IMR-90 (cell line): ENCODE results near the gene AUTS2.

Experiments
- BHLHE40 ChIP-seq: fragments of 150-350 bp; IDR thresholded peaks from 2 replicates; pipeline ENCODE4 v1.6.1; 2016; ENCODE audit warnings: mild to moderate bottlenecking, low read depth, low read length
- CTCF ChIP-seq: conservative IDR thresholded peaks from 2 replicates; pipeline ENCODE4 v1.5.1; 2012; ENCODE audit warnings: mild to moderate bottlenecking, low read depth, low read length, improper control_type of control experiment
- MAZ ChIP-seq: IDR thresholded peaks from 2 replicates; pipeline ENCODE4 v1.6.1; 2012; ENCODE audit warnings: low read depth, mild to moderate bottlenecking, low read length, improper control_type of control experiment, moderate library complexity, borderline replicate concordance
- MXI1 ChIP-seq: IDR thresholded peaks from 2 replicates; pipeline ENCODE4 v1.6.1; 2012; ENCODE audit warnings: low read depth, mild to moderate bottlenecking, low read length, moderate library complexity, borderline replicate concordance
- POLR2A ChIP-seq: IDR thresholded peaks from 2 replicates; pipeline ENCODE4 v1.6.1; 2012; ENCODE audit warnings: mild to moderate bottlenecking, low read depth, low read length
- RAD21 ChIP-seq: IDR thresholded peaks from 2 replicates; pipeline ENCODE4 v1.6.1; 2012; ENCODE audit warnings: low read length, improper control_type of control experiment
- RFX5 ChIP-seq: IDR thresholded peaks from 2 replicates; pipeline ENCODE4 v1.8.0; 2012; ENCODE audit warnings: low read depth, mild to moderate bottlenecking, low read length, moderate library complexity

GRCh38 chr7:70405241-70405640 is 807.0 kb downstream of the AUTS2 start:
- TF ChIP-seq RAD21 (no peak), MXI1 (no peak), CTCF (no peak), POLR2A (no peak), RFX5 (no peak), MAZ (no peak), BHLHE40 (no peak)
